ENCODE data around the gene MYLK4. TPM values are rescaled to one million over a fixed set of nuclear protein-coding genes. Genes with fewer than 3 reads are reported as not detected.

The MYLK4 gene
- total RNA-seq, 1 donor from 2014 or later = 0.60 TPM

- no peak for TF ChIP-seq CTCF (IDR thresholded peaks at IDR 0.05; ENCODE audit: unreplicated experiment)
- Mint-ChIP-seq H3K27me3 (peaks cover 3% of the 10 kb centered on the region), H3K9me3 (ENCODE audit: low read depth) (peaks cover 5% of the 10 kb centered on the region), H3K27ac (no peak overlapping the region), H3K36me3 (ENCODE audit: insufficient read depth) (peaks cover 1% of the 10 kb centered on the region), H3K4me1 (ENCODE audit: low read depth) (peaks cover 5% of the 10 kb centered on the region), H3K4me3 (ENCODE audit: low read depth) (no peak overlapping the region)
- no peak for DNase-seq (ENCODE audit: low spot score, unreplicated experiment)
Measured at GRCh38 chr6:2721219-2721618, 29.5 kb downstream of the MYLK4 start.

GRCh38 chr6:2719093-2719455 lies 31.6 kb downstream of the MYLK4 start:
- H3K36me3 Mint-ChIP-seq (ENCODE audit: insufficient read depth) = peaks cover 1% of the 10 kb centered on the region
- H3K27me3 Mint-ChIP-seq = no peaks in the 10 kb centered on the region
- H3K27ac Mint-ChIP-seq = no peak overlapping the region
- TF ChIP-seq CTCF (IDR thresholded peaks at IDR 0.05; ENCODE audit: unreplicated experiment) = no peak
- no peak for DNase-seq (ENCODE audit: low spot score, unreplicated experiment)
- H3K4me3 Mint-ChIP-seq (ENCODE audit: low read depth) = no peak overlapping the region
- H3K4me1 Mint-ChIP-seq (ENCODE audit: low read depth) = no peaks in the 10 kb centered on the region
- peaks cover 5% of the 10 kb centered on the region for H3K9me3 Mint-ChIP-seq (ENCODE audit: low read depth)

GRCh38 chr6:2718334-2719092 lies 32.2 kb downstream of the MYLK4 start:
- TF ChIP-seq CTCF (IDR thresholded peaks at IDR 0.05; ENCODE audit: unreplicated experiment) = no peak
- no peak overlapping the region for H3K4me3 Mint-ChIP-seq (ENCODE audit: low read depth)
- peaks cover 5% of the 10 kb centered on the region for H3K9me3 Mint-ChIP-seq (ENCODE audit: low read depth)
- H3K27ac Mint-ChIP-seq = no peak overlapping the region
- no peak for DNase-seq (ENCODE audit: low spot score, unreplicated experiment)
- H3K27me3 Mint-ChIP-seq = no peaks in the 10 kb centered on the region
- peaks cover 1% of the 10 kb centered on the region for H3K36me3 Mint-ChIP-seq (ENCODE audit: insufficient read depth)
- no peaks in the 10 kb centered on the region for H3K4me1 Mint-ChIP-seq (ENCODE audit: low read depth)

GRCh38 chr6:2716936-2717700 lies 33.6 kb downstream of the MYLK4 start:
- Mint-ChIP-seq H3K9me3 (ENCODE audit: low read depth) (peaks cover under 1% of the 10 kb centered on the region), H3K27ac (no peak overlapping the region), H3K36me3 (ENCODE audit: insufficient read depth) (peaks cover 1% of the 10 kb centered on the region), H3K27me3 (no peaks in the 10 kb centered on the region), H3K4me3 (ENCODE audit: low read depth) (no peak overlapping the region), H3K4me1 (ENCODE audit: low read depth) (no peaks in the 10 kb centered on the region)
- TF ChIP-seq CTCF (IDR thresholded peaks at IDR 0.05; ENCODE audit: unreplicated experiment) = no peak
- DNase-seq (ENCODE audit: low spot score, unreplicated experiment) = no peak

DNA sequence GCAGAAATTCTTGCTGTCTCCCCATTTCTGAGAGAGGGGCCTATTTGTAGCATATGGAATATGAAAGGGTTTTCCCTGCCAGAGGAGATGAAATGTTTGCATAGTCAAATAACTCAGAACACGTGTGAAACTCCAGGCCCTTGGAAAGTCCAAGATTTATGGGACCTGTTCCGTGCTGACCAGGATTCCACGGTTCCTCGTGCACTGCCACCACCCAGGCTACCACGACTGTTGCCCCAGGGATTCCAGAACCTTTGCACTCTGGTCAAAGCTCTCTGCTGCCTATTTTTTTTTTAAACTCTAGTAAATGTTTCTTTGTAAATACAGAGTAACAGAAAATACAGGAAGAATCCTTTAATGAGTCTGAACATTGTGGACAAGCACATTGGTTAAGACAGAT lies 35.0 kb downstream of the MYLK4 start:
- DNase-seq (ENCODE audit: low spot score, unreplicated experiment) = no peak

More for the DNA sequence above, 35.0 kb downstream of the MYLK4 start:
- Mint-ChIP-seq H3K27me3 (no peaks in the 10 kb centered on the region), H3K36me3 (ENCODE audit: insufficient read depth) (peaks cover 1% of the 10 kb centered on the region), H3K4me1 (ENCODE audit: low read depth) (no peaks in the 10 kb centered on the region), H3K27ac (no peak overlapping the region), H3K4me3 (ENCODE audit: low read depth) (no peak overlapping the region), H3K9me3 (ENCODE audit: low read depth) (peaks cover 3% of the 10 kb centered on the region)
- TF ChIP-seq CTCF (IDR thresholded peaks at IDR 0.05; ENCODE audit: unreplicated experiment) = no peak
